K562 (cell line): ENCODE data around the gene TRIM2. TPM values are rescaled to one million over a fixed set of nuclear protein-coding genes. Genes with fewer than 3 reads are reported as not detected.

Source experiments
- ATAC-seq: fragments of 200-7000 bp; cut with Tn5 transposase; 3 replicates; pipeline ENCODE4 v1.9.1; 2020; ENCODE audit warnings: moderate library complexity
- BruUV-seq: library from RNA; stranded (reverse); fragments of 400-500 nt; replicated peaks from 2 replicates; lab custom pipeline; 2021; lab: Mats Ljungman, UMichigan
- CTCF ChIA-PET: fragments of 300-600 bp; formaldehyde crosslinking; extraction: SDS; loops from one replicate; lab custom pipeline; 2021; ENCODE audit warnings: low intra/inter-chr PET ratio; lab: Yijun Ruan, JAX
- POLR2A ChIA-PET: fragments of 300-600, 350-650 bp; sonication (Branson Sonifier 250); formaldehyde crosslinking; extraction: SDS; loops from one replicate; lab custom pipeline; 2021; ENCODE audit warnings: antibody characterized with exemption, inconsistent platforms; lab: Yijun Ruan, JAX
- DNase-seq, 4 experiments: peaks; one replicate each; pipeline versions ENCODE4 v3.0.0 to v3.0.0-alpha.2; 2011 to 2018; ENCODE audit warnings: low spot score in 3 of 4, mixed read lengths in 3 of 4; ENCODE audit errors: extremely low read depth in 1 of 4
- FAIRE-seq: peaks from 2 replicates; lab custom pipeline; 2011; peaks lifted over from hg19 to GRCh38; lab: Jason Lieb, UNC
- H2AFZ ChIP-seq: 2 replicates; pipeline ENCODE4 v1.6.0; 2011; ENCODE audit warnings: low read depth, low read length, control low read depth, inconsistent platforms
- H3K27ac ChIP-seq: fragments of 200-600 bp; 3 replicates; pipeline ENCODE4 v1.8.0; 2011; ENCODE audit warnings: low read depth, mild to moderate bottlenecking, control low read depth, inconsistent platforms, low read length, moderate library complexity, mixed read lengths; ENCODE audit errors: extremely low read depth
- H3K27me3 ChIP-seq, 2 experiments: fragments of 300-600 bp in 1 of 2; 2 replicates in 1 of 2; 3 replicates in 1 of 2; pipeline versions ENCODE4 v1.6.0 to v1.8.0; 2011; ENCODE audit warnings: inconsistent platforms in 2 of 2, low read length in 2 of 2, mild to moderate bottlenecking in 1 of 2, mixed read lengths in 1 of 2, moderate library complexity in 1 of 2; ENCODE audit not compliant: control insufficient read depth in 2 of 2, insufficient read depth in 2 of 2
- H3K36me3 ChIP-seq: fragments of 300-600 bp; 3 replicates; pipeline ENCODE4 v1.8.0; 2011; ENCODE audit warnings: mild to moderate bottlenecking, low read length, inconsistent platforms; ENCODE audit not compliant: control insufficient read depth, insufficient read depth
- H3K4me1 ChIP-seq, 2 experiments: fragments of 200-600 bp in 1 of 2; replicated peaks in 1 of 2; 2 replicates in 1 of 2; 3 replicates in 1 of 2; pipeline versions ENCODE4 v1.5.1 to v1.8.0; 2011; ENCODE audit warnings: inconsistent platforms in 2 of 2, low read length in 2 of 2, mild to moderate bottlenecking in 1 of 2, mixed read lengths in 1 of 2, moderate library complexity in 1 of 2; ENCODE audit not compliant: control insufficient read depth in 2 of 2, insufficient read depth in 2 of 2
- H3K4me2 ChIP-seq: 2 replicates; pipeline ENCODE4 v1.6.1; 2011; ENCODE audit warnings: low read length, control low read depth, inconsistent platforms, mixed read lengths; ENCODE audit not compliant: insufficient read depth
- H3K4me3 ChIP-seq: fragments of 200-600 bp; sonication (generic), shearing (Covaris generic); 2 replicates; pipeline ENCODE4 v1.5.1; 2016; ENCODE audit warnings: control low read depth, inconsistent platforms
- H3K79me2 ChIP-seq: fragments of 200-600 bp; 3 replicates; pipeline ENCODE4 v1.8.0; 2011; ENCODE audit warnings: low read length, inconsistent platforms; ENCODE audit not compliant: control insufficient read depth, insufficient read depth
- H3K9ac ChIP-seq, 2 experiments: 2 replicates each; pipeline versions ENCODE4 v1.6.0 to v1.6.1; 2011; ENCODE audit warnings: low read depth in 2 of 2, low read length in 2 of 2, control low read depth in 1 of 2, inconsistent platforms in 1 of 2, mild to moderate bottlenecking in 1 of 2, mixed read lengths in 1 of 2; ENCODE audit not compliant: insufficient read depth in 1 of 2
- H3K9me1 ChIP-seq: one replicate; pipeline ENCODE4 v1.6.0; 2011; ENCODE audit warnings: inconsistent platforms, mild to moderate bottlenecking, low read length, moderate library complexity; ENCODE audit not compliant: control insufficient read depth, insufficient read depth
- H3K9me3 ChIP-seq: replicated peaks from 2 replicates; pipeline ENCODE4 v1.5.1; 2011; ENCODE audit warnings: low read depth, low read length, inconsistent platforms; ENCODE audit not compliant: control insufficient read depth, insufficient read depth
- H4K20me1 ChIP-seq: replicated peaks from 2 replicates; pipeline ENCODE4 v1.6.1; 2011; ENCODE audit warnings: low read length, inconsistent platforms, mixed read lengths; ENCODE audit not compliant: control insufficient read depth, insufficient read depth
- BHLHE40 ChIP-seq: IDR thresholded peaks from 2 replicates; pipeline ENCODE4 v1.6.1; 2011; ENCODE audit warnings: low read length, improper control_type of control experiment
- C11orf30 ChIP-seq: fragments of 450-650 bp; IDR thresholded peaks from 2 replicates; pipeline ENCODE4 v1.6.1; 2016; ENCODE audit warnings: low read depth, mild to moderate bottlenecking
- MED1 ChIP-seq: sonication (generic); formaldehyde crosslinking; IDR thresholded peaks from 2 replicates; pipeline ENCODE4 v1.8.1; 2023; ENCODE audit warnings: missing genetic modification reagents, borderline replicate concordance
- MEIS2 ChIP-seq: fragments of 450-650 bp; IDR thresholded peaks from 2 replicates; pipeline ENCODE4 v1.6.1; 2014; ENCODE audit warnings: mild to moderate bottlenecking; ENCODE audit not compliant: partially characterized antibody
- MLLT1 ChIP-seq, 2 experiments: fragments of 450-650 bp; IDR thresholded peaks; 2 replicates each; pipeline ENCODE4 v1.6.1; 2016
- NEUROD1 ChIP-seq: fragments of 150-350 bp; IDR thresholded peaks from 2 replicates; pipeline ENCODE4 v1.6.1; 2014; ENCODE audit warnings: borderline replicate concordance, low read length, low read depth; ENCODE audit not compliant: partially characterized antibody
- NFE2L1 ChIP-seq: fragments of 450-650 bp; IDR thresholded peaks from 2 replicates; pipeline ENCODE4 v1.6.1; 2016; ENCODE audit warnings: missing genetic modification characterization, low read depth, mild to moderate bottlenecking, missing compliant biosample characterization, moderate library complexity, borderline replicate concordance
- NFXL1 ChIP-seq: fragments of 450-650 bp; formaldehyde crosslinking; IDR thresholded peaks from 2 replicates; pipeline ENCODE4 v1.4.0; 2021; ENCODE audit warnings: mild to moderate bottlenecking
- PHTF2 ChIP-seq: fragments of 250-450 bp; sonication (Bioruptor Pico); IDR thresholded peaks from 2 replicates; pipeline ENCODE4 v1.5.0; 2021; ENCODE audit warnings: mild to moderate bottlenecking
- RCOR1 ChIP-seq, 2 experiments: IDR thresholded peaks; 2 replicates each; pipeline ENCODE4 v1.6.1; 2012; ENCODE audit warnings: low read depth in 2 of 2, low read length in 2 of 2, borderline replicate concordance in 1 of 2, improper control_type of control experiment in 1 of 2
- WHSC1 ChIP-seq: IDR thresholded peaks from one replicate; pipeline ENCODE4 v1.6.1; 2012; ENCODE audit warnings: low read length, control low read depth, inconsistent platforms
- ZNF197 ChIP-seq: fragments of 200-800 bp; sonication (Bioruptor generic); IDR thresholded peaks from 2 replicates; pipeline ENCODE4 v1.6.1; 2016; ENCODE audit warnings: low read depth, missing genetic modification characterization, missing compliant biosample characterization
- ZNF778 ChIP-seq: fragments of 450-650 bp; formaldehyde crosslinking; IDR thresholded peaks from 2 replicates; pipeline ENCODE4 v1.4.0; 2020; ENCODE audit warnings: mild to moderate bottlenecking, moderate library complexity
- WGBS: fragments of 100-300 bp; shearing (Covaris generic); methylation state at CpG from one replicate; pipeline ENCODE4 v1.1.6; 2016; ENCODE audit warnings: low coverage, mixed read lengths; ENCODE audit not compliant: insufficient coverage; ENCODE audit errors: missing lambda C conversion rate; 5-methylcytosine and 5-hydroxymethylcytosine counted together
- in situ Hi-C: fragments of 300-500 bp; cut with MboI; formaldehyde crosslinking; loops from 4 replicates; pipeline ENCODE4 v1.15.0; 2018; ENCODE audit warnings: inconsistent platforms, mixed read lengths
- intact Hi-C: fragments of 100-400 bp; cut with micrococcal nuclease; formaldehyde crosslinking; loops from 2 replicates; pipeline ENCODE4 v1.14.2; 2022
- polyA plus RNA-seq, 8 experiments: library from polyadenylated mRNA; depleted of rRNA in 4 of 8; stranded (reverse) in 5 of 8; unstranded in 3 of 8; fragments of >200 nt; fragmentation: Nextera tagmentation in 2 of 8; fragmentation: Illumina TruSeq in 1 of 8; extraction: Ambion mirVana in 2 of 8; extraction: Trizol in 1 of 8; gene quantifications; 2 replicates each; pipeline versions ENCODE4 v1.2.1 to v1.2.3, GENCODE V29; 2011 to 2014; ENCODE audit warnings: inconsistent platforms in 1 of 8, missing spikeins in 1 of 8
- total RNA-seq, 7 experiments: library from RNA; depleted of rRNA in 6 of 7; stranded (reverse); fragments of >200 nt in 6 of 7; fragmentation: Illumina TruSeq in 2 of 7; extraction: Trizol in 2 of 7; gene quantifications; 2 replicates each; pipeline versions ENCODE4 v1.2.1 to v1.2.3, GENCODE V29; 2011 to 2021; ENCODE audit warnings: low replicate concordance in 1 of 7
- TF ChIP-seq, protein P1 (sequence below): IDR thresholded peaks from 2 replicates; pipeline ENCODE4 v1.6.1; 2012; ENCODE audit warnings: low read depth, low read length, improper control_type of control experiment, borderline replicate concordance

TRIM2 gene
- total and polyA plus RNA-seq, 9 of the 15 experiments (the other 6 are each of a cell fraction or from before 2014, with no cell fraction given): 0.01 to 0.41 (median 0.13) TPM; not detected in 1

DNA sequence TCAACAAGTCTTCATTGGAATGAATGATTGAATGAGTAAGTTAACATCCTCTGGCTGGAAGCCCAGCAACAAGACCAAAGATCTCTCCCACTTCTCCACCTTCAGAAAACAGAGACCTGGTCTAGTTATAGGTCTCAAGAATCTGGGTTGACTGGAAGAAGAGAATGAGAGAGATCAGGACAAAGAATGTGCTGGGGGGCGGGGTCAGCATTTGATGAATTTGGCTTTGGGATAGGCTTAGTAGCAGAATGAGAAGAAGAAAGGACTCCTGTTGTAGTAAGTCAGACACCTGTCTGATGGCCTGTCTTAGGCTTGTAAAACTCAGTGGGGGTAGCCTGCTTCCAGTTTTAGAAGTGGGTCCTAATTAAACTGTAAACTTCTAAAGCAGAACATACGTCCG is 51.0 kb downstream of the TRIM2 start:
- Histone ChIP-seq H4K20me1 (no peaks in the 10 kb centered on the region), H3K4me1 (no peaks in the 10 kb centered on the region), H3K4me3 (no peak overlapping the region), H3K27ac (no peak overlapping the region), H3K9me3 (no peaks in the 10 kb centered on the region), H3K27me3 (peaks cover 7 to 23% of the 10 kb centered on the region in 2 experiments; a peak in 4 of 5 replicates), H3K36me3 (no peaks in the 10 kb centered on the region), H3K9me1 (no peaks in the 10 kb centered on the region), H3K4me2 (no peak overlapping the region), H3K79me2 (no peaks in the 10 kb centered on the region), H2AFZ (no peak overlapping the region), H3K9ac (no peak overlapping the region)
- CTCF ChIA-PET: no interaction called here
- FAIRE-seq (no peak), DNase-seq (no peak), ATAC-seq (no peak)
- 0% methylated on average over 3 of the region's 3 CpGs for WGBS
- in situ Hi-C loops (no loop called here), intact Hi-C loops (no loop called here)
- no TSS peak for BruUV-seq
- TF ChIP-seq, protein P1, sequence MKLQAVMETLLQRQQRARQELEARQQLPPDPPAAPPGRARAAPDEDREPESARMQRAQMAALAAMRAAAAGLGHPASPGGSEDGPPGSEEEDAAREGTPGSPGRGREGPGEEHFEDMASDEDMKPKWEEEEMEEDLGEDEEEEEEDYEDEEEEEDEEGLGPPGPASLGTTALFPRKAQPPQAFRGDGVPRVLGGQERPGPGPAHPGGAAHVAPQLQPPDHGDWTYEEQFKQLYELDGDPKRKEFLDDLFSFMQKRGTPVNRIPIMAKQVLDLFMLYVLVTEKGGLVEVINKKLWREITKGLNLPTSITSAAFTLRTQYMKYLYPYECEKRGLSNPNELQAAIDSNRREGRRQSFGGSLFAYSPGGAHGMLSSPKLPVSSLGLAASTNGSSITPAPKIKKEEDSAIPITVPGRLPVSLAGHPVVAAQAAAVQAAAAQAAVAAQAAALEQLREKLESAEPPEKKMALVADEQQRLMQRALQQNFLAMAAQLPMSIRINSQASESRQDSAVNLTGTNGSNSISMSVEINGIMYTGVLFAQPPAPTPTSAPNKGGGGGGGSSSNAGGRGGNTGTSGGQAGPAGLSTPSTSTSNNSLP: no peak
- POLR2A ChIA-PET: no interaction called here

- H3K9ac ChIP-seq: no peak overlapping the region
- no peak overlapping the region for H3K4me3 ChIP-seq
- H3K36me3 ChIP-seq: no peaks in the 10 kb centered on the region
- no peak overlapping the region for H3K27ac ChIP-seq
- WGBS: under 1% methylated on average over 11 of the region's 11 CpGs
- no TSS peak for BruUV-seq
- FAIRE-seq (peak; percentile 48), DNase-seq (peak in 1 of 4 experiments; percentile 12), ATAC-seq (no peak; the same call in 1 of the 3 replicates)
- in situ Hi-C loops: no loop called here
- H3K9me1 ChIP-seq: no peaks in the 10 kb centered on the region
- H2AFZ ChIP-seq: no peak overlapping the region
- peaks cover 7 to 18% of the 10 kb centered on the region in 2 experiments; a peak in 4 of 5 replicates for H3K27me3 ChIP-seq
- no peaks in the 10 kb centered on the region for H4K20me1 ChIP-seq
- ChIA-PET POLR2A (interaction anchor here (1.3 kb wide), 1 partner anchor 22 kb away, joined by 7 read pairs; no protein-coding TSS in a partner anchor), CTCF (no interaction called here)
- intact Hi-C loops: no loop called here
- H3K79me2 ChIP-seq: no peaks in the 10 kb centered on the region
- H3K4me2 ChIP-seq: no peak overlapping the region
- H3K9me3 ChIP-seq: no peaks in the 10 kb centered on the region
- H3K4me1 ChIP-seq: no peaks in the 10 kb centered on the region
- TF ChIP-seq ZNF197: no peak
- peak; percentile 67 for TF ChIP-seq BHLHE40
- no peak for TF ChIP-seq ZNF778 (CRISPR knock-in tag)
- peak; percentile 9; the same call in 1 of the 2 replicates for TF ChIP-seq C11orf30
- no peak for TF ChIP-seq MEIS2
- no peak for TF ChIP-seq WHSC1
- TF ChIP-seq MLLT1 (IDR thresholded peaks at IDR 0.05): no peak
- no peak for TF ChIP-seq NFE2L1
- no peak for TF ChIP-seq PHTF2 (CRISPR knock-in tag)
- no peak for TF ChIP-seq MED1 (CRISPR knock-in tag)
- no peak for TF ChIP-seq RCOR1 (IDR thresholded peaks at IDR 0.05; ENCODE audit: borderline replicate concordance in 1 of 2, low read depth in 2 of 2, low read length in 2 of 2)
- no peak for TF ChIP-seq NEUROD1
- TF ChIP-seq NFXL1: no peak
These were observed 52.9 kb downstream of the TRIM2 start for GRCh38 chr4:153257151-153257620.
